HG03175 (cell line): ENCODE measurements around the gene EVX2.

Source experiments
- ATAC-seq: cut with Tn5 transposase; IDR thresholded peaks from one replicate; pipeline ENCODE4 v1.9.1; 2021; ENCODE audit warnings: mild to moderate bottlenecking, moderate library complexity; ENCODE audit not compliant: unreplicated experiment

Gene EVX2

GRCh38 chr2:176083796-176084261, at the start of gene EVX2:
Gene EVX2 (minus strand): TSS chr2:176083962. CDS start chr2:176083776, 186 bp downstream.
- no peak for ATAC-seq

GRCh38 chr2:176133389-176133788, 49.6 kb upstream of the EVX2 start:
- no peak for ATAC-seq

- ATAC-seq, result no peak
These were observed 48.7 kb upstream of the EVX2 start for GRCh38 chr2:176132205-176133171.

GRCh38 chr2:176131848-176132158, 48.0 kb upstream of the EVX2 start:
- no peak for ATAC-seq

GRCh38 chr2:176130957-176131847, 47.4 kb upstream of the EVX2 start:
- no peak for ATAC-seq

- no peak for ATAC-seq
These were observed 46.6 kb upstream of the EVX2 start for GRCh38 chr2:176130147-176130956.

GRCh38 chr2:176129813-176130146, 46.0 kb upstream of the EVX2 start:
- no peak for ATAC-seq

GRCh38 chr2:176128982-176129796, 45.4 kb upstream of the EVX2 start, which contains the start of gene HOXD8:
Gene HOXD8 (plus strand): TSS chr2:176129705. CDS start chr2:176130367, 662 bp downstream.
- no peak for ATAC-seq

GRCh38 chr2:176128172-176128981, 44.6 kb upstream of the EVX2 start:
- ATAC-seq, result no peak

- no peak for ATAC-seq
These were observed 44.0 kb upstream of the EVX2 start for GRCh38 chr2:176127774-176128072.

GRCh38 chr2:176126929-176127773, 43.4 kb upstream of the EVX2 start:
- no peak for ATAC-seq

GRCh38 chr2:176125772-176126054, 42.0 kb upstream of the EVX2 start:
- no peak for ATAC-seq

- no peak for ATAC-seq
These were observed 41.4 kb upstream of the EVX2 start for GRCh38 chr2:176124947-176125771.

- ATAC-seq, result no peak
These were observed 40.6 kb upstream of the EVX2 start for GRCh38 chr2:176124110-176124946.

GRCh38 chr2:176123411-176124109, 39.8 kb upstream of the EVX2 start:
- ATAC-seq, result no peak

- no peak for ATAC-seq
These were observed 39.1 kb upstream of the EVX2 start, which contains the start of gene HOXD9 for GRCh38 chr2:176122683-176123410. Gene HOXD9 (plus strand): TSS chr2:176122719. CDS start chr2:176122769, 50 bp downstream.
